OCI-LY1 (cell line): ENCODE measurements around the gene PKNOX2.

ENCODE experiments used
- CTCF ChIP-seq: fragments of 200-600 bp; sonication (generic), shearing (Covaris generic); IDR thresholded peaks from 2 replicates; pipeline ENCODE4 v1.5.1; 2017; ENCODE audit warnings: mild to moderate bottlenecking, antibody characterized with exemption, low read length, moderate library complexity, mixed read lengths
- EZH2 ChIP-seq: fragments of 200-600 bp; sonication (generic), shearing (Covaris generic); IDR thresholded peaks from 2 replicates; pipeline ENCODE4 v1.8.0; 2017; ENCODE audit warnings: borderline replicate concordance, mixed run types, mild to moderate bottlenecking, antibody characterized with exemption, low read length, moderate library complexity, mixed read lengths

- TF ChIP-seq EZH2 (no peak), CTCF (no peak)
Observed at GRCh38 chr11:125382822-125383221, 218.3 kb downstream of the PKNOX2 start.
